KMS-11 (cell line): Measurements from ENCODE around the gene NCKAP5.

ENCODE experiments used
- H2AFZ ChIP-seq: fragments of 200-600 bp; sonication (generic); 2 replicates; pipeline ENCODE4 v1.6.1; 2016; ENCODE audit warnings: antibody characterized with exemption, mixed run types, low read depth
- H3K27ac ChIP-seq: fragments of 200-600 bp; sonication (generic); 2 replicates; pipeline ENCODE4 v1.6.1; 2016; ENCODE audit warnings: mild to moderate bottlenecking, mixed run types
- H3K27me3 ChIP-seq: fragments of 200-600 bp; sonication (generic); 2 replicates; pipeline ENCODE4 v1.6.1; 2017; ENCODE audit warnings: mild to moderate bottlenecking, low read depth, mixed run types, moderate library complexity; ENCODE audit not compliant: insufficient read depth
- H3K36me3 ChIP-seq: fragments of 200-600 bp; sonication (generic); 2 replicates; pipeline ENCODE4 v1.6.1; 2017; ENCODE audit warnings: mild to moderate bottlenecking, mixed run types; ENCODE audit not compliant: insufficient read depth
- H3K4me1 ChIP-seq: fragments of 200-600 bp; sonication (generic); 2 replicates; pipeline ENCODE4 v1.6.1; 2016; ENCODE audit warnings: mild to moderate bottlenecking, low read depth, mixed run types; ENCODE audit not compliant: poor library complexity, severe bottlenecking
- H3K4me2 ChIP-seq: fragments of 200-600 bp; sonication (generic); 2 replicates; pipeline ENCODE4 v1.7.0; 2016; ENCODE audit warnings: mild to moderate bottlenecking, mixed run types
- H3K4me3 ChIP-seq: fragments of 200-600 bp; sonication (generic); IDR thresholded peaks from 2 replicates; pipeline ENCODE4 v1.6.1; 2017; ENCODE audit warnings: low read depth, low read length, mixed read lengths; ENCODE audit not compliant: insufficient read depth
- H3K79me2 ChIP-seq: fragments of 200-600 bp; sonication (generic); 2 replicates; pipeline ENCODE4 v1.6.1; 2016; ENCODE audit warnings: low read depth, mixed run types; ENCODE audit not compliant: insufficient read depth
- H3K9ac ChIP-seq: fragments of 200-600 bp; sonication (generic); 2 replicates; pipeline ENCODE4 v1.6.1; 2016; ENCODE audit warnings: mild to moderate bottlenecking, mixed run types
- H4K20me1 ChIP-seq: fragments of 200-600 bp; sonication (generic); 2 replicates; pipeline ENCODE4 v1.6.1; 2016; ENCODE audit warnings: mild to moderate bottlenecking, mixed run types; ENCODE audit not compliant: insufficient read depth
- CTCF ChIP-seq: fragments of 200-600 bp; sonication (generic); conservative IDR thresholded peaks from 2 replicates; pipeline ENCODE4 v1.6.1; 2017; ENCODE audit warnings: low read depth, mild to moderate bottlenecking, antibody characterized with exemption, low read length, moderate library complexity, mixed read lengths

Gene NCKAP5

GRCh38 chr2:132760405-132760804 is 807.9 kb downstream of the NCKAP5 start:
- H3K4me2 ChIP-seq, result no peak overlapping the region
- no peak overlapping the region for H3K9ac ChIP-seq
- no peaks in the 10 kb centered on the region for H3K79me2 ChIP-seq
- H3K27me3 ChIP-seq, result no peaks in the 10 kb centered on the region
- H3K27ac ChIP-seq, result no peak overlapping the region
- H3K4me3 ChIP-seq, result no peak overlapping the region
- no peaks in the 10 kb centered on the region for H3K36me3 ChIP-seq
- H2AFZ ChIP-seq, result no peak overlapping the region
- H3K4me1 ChIP-seq, result no peaks in the 10 kb centered on the region
- no peak for TF ChIP-seq CTCF
- H4K20me1 ChIP-seq, result no peaks in the 10 kb centered on the region

- Histone ChIP-seq H3K4me1 (no peaks in the 10 kb centered on the region), H3K36me3 (no peaks in the 10 kb centered on the region), H3K27ac (no peak overlapping the region), H3K79me2 (no peaks in the 10 kb centered on the region), H3K4me2 (no peak overlapping the region), H3K4me3 (no peak overlapping the region), H2AFZ (no peak overlapping the region), H3K27me3 (no peaks in the 10 kb centered on the region), H3K9ac (no peak overlapping the region), H4K20me1 (no peaks in the 10 kb centered on the region)
- TF ChIP-seq CTCF, result no peak
Measured at GRCh38 chr2:132758995-132759394, 809.3 kb downstream of the NCKAP5 start.

- H3K4me1 ChIP-seq, result no peaks in the 10 kb centered on the region
- no peak overlapping the region for H3K4me2 ChIP-seq
- TF ChIP-seq CTCF, result no peak
- H4K20me1 ChIP-seq, result no peaks in the 10 kb centered on the region
- no peak overlapping the region for H3K27ac ChIP-seq
- no peaks in the 10 kb centered on the region for H3K27me3 ChIP-seq
- H2AFZ ChIP-seq, result no peak overlapping the region
- H3K9ac ChIP-seq, result no peak overlapping the region
- no peaks in the 10 kb centered on the region for H3K79me2 ChIP-seq
- no peak overlapping the region for H3K4me3 ChIP-seq
- H3K36me3 ChIP-seq, result no peaks in the 10 kb centered on the region
Measured at GRCh38 chr2:132757676-132758075, 810.6 kb downstream of the NCKAP5 start.

GRCh38 chr2:132757002-132757589 is 811.2 kb downstream of the NCKAP5 start:
- no peak overlapping the region for H3K4me2 ChIP-seq
- H2AFZ ChIP-seq, result no peak overlapping the region

More at GRCh38 chr2:132757002-132757589, 811.2 kb downstream of the NCKAP5 start:
- Histone ChIP-seq H4K20me1 (no peaks in the 10 kb centered on the region), H3K79me2 (no peaks in the 10 kb centered on the region), H3K9ac (no peak overlapping the region), H3K27me3 (no peaks in the 10 kb centered on the region), H3K36me3 (no peaks in the 10 kb centered on the region), H3K4me3 (no peak overlapping the region), H3K27ac (no peak overlapping the region), H3K4me1 (no peaks in the 10 kb centered on the region)
- no peak for TF ChIP-seq CTCF
